Measurements from ENCODE around the gene MYRIP.

DNA sequence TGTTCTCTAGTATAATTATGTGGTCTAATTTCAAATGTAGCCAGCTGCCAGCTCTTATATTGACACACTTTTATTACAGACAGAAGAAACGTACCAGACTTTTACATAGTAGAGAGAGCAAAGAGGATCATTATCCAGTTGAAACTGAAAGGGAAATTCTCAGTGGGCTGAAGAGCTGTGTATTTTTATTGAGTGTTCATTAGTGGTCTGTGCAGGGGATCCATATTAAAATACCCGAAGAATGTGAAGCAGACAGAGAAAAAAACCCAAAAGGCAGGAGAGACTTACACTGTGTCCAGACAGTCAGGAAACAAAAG, 41.3 kb downstream of the MYRIP start:
- TF ChIP-seq EZH2 (IDR thresholded peaks at IDR 0.05; ENCODE audit: low read depth, unreplicated experiment) (no peak), CREB1 (CRISPR knock-in tag; IDR thresholded peaks at IDR 0.05; ENCODE audit: low read depth) (no peak), ZNF331 (CRISPR knock-in tag; IDR thresholded peaks at IDR 0.05; ENCODE audit: low read depth) (no peak), JUNB (IDR thresholded peaks at IDR 0.05; ENCODE audit: unreplicated experiment) (no peak), POLR2AphosphoS5 (IDR thresholded peaks at IDR 0.05; ENCODE audit: low read depth) (no peak)
- TF ChIP-seq, protein P1, sequence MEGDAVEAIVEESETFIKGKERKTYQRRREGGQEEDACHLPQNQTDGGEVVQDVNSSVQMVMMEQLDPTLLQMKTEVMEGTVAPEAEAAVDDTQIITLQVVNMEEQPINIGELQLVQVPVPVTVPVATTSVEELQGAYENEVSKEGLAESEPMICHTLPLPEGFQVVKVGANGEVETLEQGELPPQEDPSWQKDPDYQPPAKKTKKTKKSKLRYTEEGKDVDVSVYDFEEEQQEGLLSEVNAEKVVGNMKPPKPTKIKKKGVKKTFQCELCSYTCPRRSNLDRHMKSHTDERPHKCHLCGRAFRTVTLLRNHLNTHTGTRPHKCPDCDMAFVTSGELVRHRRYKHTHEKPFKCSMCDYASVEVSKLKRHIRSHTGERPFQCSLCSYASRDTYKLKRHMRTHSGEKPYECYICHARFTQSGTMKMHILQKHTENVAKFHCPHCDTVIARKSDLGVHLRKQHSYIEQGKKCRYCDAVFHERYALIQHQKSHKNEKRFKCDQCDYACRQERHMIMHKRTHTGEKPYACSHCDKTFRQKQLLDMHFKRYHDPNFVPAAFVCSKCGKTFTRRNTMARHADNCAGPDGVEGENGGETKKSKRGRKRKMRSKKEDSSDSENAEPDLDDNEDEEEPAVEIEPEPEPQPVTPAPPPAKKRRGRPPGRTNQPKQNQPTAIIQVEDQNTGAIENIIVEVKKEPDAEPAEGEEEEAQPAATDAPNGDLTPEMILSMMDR (conservative IDR thresholded peaks at IDR 0.05; ENCODE audit: low read depth in 2 of 2): no peak
